NCI-H524 (cell line): ENCODE data around the gene SYT12.
A peak's percentile ranks its signal among the peaks of the same experiment; 100 is the strongest.
"Not testable (repeated sequence)": the region's sequence is repeated elsewhere in the genome, so short reads cannot be mapped to it uniquely, and the experiment has no call there.

Experiments
- DNase-seq, 2 experiments: peaks; one replicate each; lab custom pipeline; 2025; lab: John Stamatoyannopoulos, UW

SYT12 gene, protein sequence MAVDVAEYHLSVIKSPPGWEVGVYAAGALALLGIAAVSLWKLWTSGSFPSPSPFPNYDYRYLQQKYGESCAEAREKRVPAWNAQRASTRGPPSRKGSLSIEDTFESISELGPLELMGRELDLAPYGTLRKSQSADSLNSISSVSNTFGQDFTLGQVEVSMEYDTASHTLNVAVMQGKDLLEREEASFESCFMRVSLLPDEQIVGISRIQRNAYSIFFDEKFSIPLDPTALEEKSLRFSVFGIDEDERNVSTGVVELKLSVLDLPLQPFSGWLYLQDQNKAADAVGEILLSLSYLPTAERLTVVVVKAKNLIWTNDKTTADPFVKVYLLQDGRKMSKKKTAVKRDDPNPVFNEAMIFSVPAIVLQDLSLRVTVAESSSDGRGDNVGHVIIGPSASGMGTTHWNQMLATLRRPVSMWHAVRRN

DNA sequence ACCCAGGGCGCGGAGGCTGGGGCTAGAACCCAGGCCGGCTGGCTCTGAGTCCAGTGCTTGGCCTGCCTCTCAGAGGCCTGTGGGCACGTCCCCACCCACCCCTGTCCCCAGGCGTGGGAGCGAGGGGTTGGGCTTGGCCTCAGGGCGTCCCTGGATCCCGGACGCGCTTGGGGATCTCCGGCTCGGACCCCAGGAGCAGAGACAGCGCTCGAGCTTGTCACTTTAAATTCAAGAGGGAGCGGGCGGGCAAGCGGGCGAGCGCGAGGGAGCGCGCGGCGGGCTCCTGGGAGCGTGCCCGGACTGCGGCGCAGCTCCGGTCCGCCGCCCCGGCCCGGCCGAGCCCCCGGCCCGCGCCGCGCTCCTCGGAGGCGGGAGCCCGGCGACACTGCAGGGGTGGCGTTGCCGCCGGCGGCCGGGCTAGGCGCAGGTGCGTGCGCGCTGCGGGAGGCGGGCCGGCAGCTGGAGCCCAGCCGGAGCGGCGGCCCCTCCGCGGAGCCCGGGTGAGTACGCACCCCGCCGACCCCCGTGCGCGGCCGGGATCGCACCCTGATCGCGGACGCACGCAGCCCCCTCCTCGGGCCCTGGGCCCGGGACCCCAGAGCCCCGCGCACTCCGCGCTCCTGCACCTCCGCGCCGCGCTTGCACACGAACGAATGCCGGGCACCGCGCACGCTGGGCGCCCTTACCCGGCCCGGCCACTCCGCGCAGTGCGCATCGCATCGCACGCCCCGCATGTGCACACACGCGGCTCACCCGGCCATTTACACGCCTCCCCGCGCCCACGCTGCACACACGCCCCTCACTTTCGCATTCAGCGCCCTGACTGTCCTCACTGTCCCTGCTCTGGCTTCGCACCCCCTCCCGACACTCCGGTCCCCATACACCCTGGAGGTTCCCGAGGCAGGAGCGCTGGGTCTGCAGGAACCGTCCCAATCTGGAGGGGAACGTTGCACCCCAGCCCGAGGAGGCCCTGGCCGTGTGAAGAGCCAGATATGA lies at the start of gene SYT12:
Gene SYT12 (plus strand): TSS at position 174 of the 996 bp plus-strand sequence. CDS start 7,011 bp downstream, outside the sequence.
- peak in 1 of 2 experiments; percentile 14 for DNase-seq

DNA sequence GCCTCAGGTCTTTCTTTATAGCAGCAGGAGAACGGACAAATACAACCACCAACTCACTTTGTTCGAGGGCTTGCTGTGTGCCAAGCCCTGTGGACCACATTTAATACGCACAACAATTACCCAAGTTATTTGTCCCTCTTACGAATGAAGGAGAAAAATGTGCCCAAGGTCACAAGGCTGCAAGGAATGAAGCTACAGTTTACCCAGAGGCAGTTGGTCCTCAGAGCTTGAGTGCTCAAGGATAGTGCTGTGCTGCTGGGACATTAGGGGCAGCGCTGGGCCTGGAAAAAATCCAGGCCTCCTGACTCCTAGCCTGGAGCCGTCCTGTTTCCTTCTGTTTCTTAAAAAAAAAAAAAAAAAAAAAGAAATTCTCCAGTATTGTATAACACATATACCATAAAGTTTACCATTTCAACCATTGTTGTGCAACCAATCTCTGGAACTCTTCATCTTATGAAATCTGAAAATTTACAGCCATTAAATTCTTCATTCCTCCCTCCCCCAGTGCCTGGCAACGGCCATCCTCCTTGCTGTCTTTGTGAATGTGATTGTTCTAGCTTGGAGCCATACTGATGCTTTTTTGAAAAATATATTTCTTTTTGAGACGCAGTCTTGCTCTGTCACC lies 48.9 kb upstream of the SYT12 start:
- no peak for DNase-seq

DNA sequence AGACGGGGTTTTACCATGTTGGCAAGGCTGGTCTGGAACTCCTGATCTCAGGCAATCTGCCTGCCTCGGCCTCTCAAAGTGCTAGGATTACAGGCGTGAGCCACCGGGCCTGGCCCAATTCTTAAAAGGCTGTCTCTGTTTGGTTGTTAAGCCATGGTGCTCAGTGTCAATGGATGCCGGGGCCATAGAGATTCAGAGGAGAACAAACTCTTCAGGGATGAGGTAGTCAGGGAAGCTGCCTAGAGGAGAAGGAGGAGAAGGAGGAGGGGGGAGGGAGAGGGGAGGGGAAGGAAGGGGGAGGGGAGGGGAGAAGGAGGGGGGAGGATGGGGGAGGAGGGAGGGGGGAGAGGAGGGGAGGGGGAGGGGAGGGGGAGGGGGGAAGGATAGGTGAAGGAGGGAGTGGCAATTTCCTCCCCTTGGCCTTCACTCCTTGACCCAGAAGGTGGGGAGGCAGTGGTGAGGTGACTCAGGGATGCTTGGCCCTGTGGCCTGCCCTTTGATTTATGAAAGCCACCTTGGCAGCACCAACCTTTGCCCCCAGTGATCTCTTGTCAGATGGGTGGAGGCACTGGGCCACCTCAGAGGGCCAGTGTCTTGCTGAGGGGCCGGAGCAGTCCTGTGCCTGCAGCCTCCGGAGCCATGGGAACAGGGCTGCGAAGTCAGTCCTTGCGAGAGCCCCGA lies 48.1 kb upstream of the SYT12 start, which contains the start of gene C11orf86:
Gene C11orf86 (plus strand): TSS at position 581 of the 681 bp plus-strand sequence. CDS start 59 bp downstream, at position 640.
- DNase-seq, result no peak

DNA sequence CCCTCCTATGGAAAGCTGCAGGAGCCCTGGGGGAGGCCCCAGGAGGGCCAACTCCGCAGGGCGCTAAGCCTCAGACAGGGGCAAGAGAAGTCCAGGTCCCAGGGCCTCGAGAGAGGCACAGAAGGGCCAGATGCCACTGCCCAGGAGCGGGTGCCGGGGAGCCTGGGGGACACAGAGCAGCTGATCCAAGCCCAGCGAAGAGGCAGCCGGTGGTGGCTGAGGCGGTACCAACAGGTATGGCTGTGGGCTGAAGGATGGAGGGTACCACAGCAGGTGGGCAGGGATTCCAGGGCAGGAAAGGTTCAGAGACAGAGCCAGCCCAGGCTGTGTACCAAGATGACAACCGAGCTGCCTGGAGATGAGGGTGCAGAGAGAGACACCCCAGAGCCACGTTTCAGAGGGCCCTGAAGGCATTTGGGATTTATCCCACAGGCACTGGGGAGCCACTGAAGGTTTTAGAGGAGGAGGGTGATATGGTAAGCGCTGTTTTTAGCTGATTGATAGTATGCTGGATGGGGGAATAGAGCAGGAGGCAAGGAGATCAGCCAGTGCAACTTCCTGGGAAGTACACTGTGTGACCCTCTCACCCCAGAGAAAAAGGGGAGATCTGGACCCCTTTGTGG lies 47.4 kb upstream of the SYT12 start:
- no peak for DNase-seq

DNA sequence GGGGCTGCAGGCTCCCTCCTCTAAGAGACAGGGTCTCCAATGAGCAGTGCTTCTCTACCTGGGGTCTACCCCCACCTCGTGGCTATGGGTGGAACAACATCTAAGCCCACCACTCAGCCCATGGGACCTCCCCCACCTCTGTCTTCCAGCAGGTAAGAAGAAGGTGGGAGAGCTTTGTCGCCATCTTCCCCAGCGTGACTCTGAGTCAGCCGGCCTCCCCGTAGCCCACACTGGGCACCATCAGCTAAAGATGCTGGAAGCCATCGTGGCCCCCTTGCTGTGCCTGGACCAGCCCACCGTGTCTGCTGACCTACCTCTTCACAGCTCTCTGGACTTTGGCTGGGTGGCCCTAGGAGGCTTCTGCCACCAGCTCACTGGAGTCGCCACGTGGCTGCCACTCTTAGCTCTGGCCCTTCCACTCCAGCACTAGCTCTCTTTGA lies 46.9 kb upstream of the SYT12 start:
- peak; percentile 17 to 28 for DNase-seq

DNA sequence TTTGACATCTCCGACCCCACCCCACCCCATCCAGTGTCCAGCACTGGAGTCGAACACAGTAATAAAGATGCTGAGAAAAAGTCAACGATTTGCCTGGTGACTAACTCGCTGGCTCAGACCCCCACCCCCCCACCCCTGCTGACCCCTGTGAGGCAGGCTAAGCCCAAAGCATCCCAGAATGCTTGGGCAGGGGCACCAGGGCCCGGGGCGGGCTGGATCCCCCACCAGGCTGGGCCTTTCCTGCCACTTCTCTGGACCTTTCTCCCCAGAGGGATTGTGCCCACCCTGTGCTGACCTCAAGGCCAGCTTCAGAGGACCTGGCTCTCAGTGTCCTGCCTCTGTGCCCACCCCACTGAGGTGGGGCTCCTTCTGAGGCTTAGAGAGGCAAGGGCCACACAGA lies 46.0 kb upstream of the SYT12 start:
- DNase-seq, result no peak

DNA sequence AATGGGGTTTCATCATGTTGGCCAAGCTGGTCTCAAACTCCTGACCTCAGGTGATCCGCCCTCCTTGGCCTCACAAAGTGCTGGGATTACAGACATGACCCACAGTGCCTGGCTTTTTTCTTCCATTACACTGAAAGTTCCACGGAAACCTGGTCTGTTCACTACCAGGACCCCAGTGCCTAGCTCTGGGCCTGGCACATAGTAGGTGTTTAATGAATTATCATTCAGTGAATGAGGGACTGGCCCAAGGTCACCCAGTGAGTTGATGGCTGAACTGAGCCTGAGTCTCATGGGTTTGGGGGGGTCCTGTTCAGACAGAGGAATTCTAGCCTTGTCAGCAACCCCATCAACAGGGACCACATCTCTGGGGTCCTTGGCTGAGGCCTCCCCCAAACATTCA lies 44.7 kb upstream of the SYT12 start:
- no peak for DNase-seq

DNA sequence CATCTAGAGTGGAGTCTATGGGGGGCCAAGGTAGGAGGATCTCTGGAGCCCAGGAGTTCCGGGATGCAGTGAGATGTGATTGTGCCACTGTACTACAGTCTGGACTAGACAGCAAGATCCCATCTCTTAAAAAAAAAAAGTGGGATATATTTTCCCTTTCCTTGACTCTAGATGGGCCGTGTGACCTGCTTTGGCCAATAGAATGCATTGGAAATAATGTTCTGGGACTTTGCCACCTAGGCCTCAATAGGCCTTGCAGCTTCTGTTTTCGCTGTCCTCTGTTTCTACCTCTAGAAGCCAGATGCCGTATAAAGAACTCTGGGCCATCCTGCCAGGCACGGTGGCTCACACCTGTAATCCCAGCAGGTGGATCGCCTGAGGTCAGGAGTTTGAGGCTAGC lies 44.2 kb upstream of the SYT12 start:
- DNase-seq, result no peak

DNA sequence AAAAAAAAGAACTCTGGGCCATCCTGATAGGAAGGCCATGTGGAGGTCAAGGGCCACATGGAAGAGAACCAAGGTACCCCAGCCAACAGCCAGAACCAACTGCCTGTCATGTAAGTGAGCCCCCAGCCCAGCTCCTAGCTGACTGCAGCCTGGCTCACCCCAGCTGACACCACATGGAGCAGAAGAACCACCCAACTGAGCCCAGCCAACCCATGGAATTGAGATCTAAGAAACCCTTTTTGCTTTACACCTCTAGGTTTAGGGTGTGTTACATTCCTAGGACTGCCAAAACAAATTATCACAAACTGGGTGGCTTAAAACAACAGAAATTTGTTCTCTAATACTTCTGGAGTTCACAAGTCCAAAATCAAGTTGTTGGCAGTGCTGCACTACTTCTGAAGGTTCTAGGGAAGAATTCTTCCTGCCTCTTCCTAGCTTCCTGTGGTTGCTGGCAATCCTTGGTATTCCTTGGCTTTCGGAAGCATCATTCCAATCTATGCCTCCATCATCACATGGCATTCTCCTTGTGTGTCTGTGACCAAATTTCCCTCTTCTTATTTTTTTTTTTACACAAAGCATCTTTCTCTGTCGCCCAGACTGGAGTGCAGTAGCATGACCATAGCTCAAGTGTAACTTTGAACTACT lies 43.5 kb upstream of the SYT12 start:
- no peak for DNase-seq

DNA sequence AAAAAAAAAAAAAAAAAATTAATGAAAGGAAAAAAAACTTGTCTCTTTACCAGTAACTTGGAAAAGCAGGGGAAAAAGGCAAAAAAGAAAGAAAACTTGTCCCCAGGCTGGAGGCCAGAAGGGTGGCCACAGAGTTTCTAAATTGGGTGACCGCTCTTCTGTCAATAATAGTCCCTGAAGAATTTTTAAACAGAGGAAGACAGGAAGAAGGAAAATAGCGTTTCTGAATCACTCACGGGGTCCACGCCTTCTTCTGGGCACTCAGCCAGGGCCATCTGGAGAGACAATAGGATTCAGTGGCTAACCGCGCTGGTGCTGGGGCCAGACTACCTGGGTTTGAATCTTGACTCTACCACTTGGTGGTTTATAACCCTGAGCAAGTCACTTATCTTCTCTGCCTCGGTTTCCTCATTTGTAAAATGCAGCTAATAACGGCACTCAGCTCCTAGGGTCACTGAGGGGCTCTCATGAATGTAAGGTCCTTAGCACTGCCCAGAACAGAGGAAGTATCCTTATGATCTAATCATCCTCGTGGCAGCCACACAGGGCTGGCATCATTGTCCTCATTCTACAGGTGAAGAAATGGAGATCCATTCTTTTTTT lies 40.9 kb upstream of the SYT12 start:
- peak; percentile 87 for DNase-seq

DNA sequence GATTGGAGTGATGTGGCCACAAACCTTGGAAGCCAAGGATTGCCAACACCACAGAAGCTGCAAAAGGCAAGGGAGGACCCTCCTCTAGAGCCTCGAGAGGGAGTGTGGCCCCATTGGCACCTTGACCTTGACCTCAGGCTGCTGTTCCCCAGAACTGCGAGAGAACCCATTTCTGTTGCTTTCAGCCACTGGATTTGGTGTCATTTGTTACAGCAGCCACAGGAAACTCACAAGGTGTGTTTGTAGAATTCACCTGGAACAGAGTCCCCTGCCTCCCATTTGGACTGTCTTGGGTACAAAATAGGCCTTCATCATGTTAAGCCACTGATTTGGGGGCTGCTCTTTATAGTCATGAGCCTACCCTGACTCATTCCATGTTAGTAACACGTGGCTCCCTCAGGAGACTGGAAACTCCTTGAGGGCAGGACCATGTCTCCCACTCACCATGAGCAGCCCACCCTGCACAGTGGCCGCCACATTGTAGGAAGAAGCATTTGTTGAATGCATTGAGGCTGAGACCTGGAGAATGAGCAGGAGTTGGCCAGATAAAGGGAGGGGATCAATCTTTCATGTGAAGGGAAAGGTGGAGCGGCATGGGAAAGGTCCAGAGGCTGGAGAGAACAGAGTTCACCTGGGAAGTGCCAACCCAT lies 39.5 kb upstream of the SYT12 start:
- no peak for DNase-seq

DNA sequence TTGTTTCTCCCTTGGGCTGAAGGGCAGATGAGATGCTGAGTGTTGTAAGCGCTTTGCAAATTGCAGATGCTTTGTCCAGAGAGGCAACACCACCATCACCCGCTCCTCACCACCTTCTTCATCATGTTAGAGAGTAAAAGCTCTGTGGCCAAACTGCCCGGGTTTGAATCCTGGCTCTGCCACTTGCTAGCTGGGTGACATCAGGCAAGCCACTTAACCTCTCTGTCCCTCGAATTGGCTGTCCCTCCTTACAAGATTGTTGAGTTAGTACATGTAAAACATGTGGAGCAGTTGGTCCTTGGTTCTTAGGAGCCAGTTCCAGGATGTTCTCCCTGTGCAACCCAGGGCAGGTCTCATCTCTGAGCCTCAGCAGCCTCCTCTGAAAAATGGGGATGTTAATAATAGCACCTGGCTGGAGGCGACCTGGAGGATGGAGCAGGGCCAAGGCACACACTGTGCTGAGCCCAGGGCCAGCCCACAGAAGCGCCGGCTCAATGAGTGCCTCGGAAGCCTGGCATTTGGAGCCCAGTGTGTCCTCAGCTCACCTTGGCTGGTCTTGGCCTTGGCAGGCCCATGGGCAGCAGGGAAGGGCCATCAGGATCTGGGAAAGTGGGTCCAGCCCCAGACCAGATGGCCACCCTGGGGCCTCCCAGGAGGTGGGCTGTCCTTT lies 37.3 kb upstream of the SYT12 start:
- no peak for DNase-seq

DNA sequence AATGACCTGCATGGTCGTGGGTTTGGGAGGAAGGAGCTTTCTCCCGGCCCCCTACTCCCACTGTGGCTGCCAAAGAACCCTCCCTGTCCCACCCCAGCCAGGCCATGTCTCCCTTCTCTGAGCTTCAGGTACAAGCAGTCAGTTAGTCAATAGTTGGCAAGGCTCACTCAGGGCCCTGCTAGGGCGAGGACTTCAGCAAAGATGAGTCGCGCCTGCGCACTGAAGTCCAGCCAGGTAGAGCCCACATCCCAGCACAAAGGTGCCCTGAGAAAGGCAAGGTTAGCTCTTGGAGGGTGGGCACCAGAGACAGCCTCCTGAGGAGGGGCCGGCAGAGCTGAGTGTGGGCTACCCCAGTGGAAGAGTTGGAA lies 36.8 kb upstream of the SYT12 start:
- DNase-seq, result no peak

DNA sequence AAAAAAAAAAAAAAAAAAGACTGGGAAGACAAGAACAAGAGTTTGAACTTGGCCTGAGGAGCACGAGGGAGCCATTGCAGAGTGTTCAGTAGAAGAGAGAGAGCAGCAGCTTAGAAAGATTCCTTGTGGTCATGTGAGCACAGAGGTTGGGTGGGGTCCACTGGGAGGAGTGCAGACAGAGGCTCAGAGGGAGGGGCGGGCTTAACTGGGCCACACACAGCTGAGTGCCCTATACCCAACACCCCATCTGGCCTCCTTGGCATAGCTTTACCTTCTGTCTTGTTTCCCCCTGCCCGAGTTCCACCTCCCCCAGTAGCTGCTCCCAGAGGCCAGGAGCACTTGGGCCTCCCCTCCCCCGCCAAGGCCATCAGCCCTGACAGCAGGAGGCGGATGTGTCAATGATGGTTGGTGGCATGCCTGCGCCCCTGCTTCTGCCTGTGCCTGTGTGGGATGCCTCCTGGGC lies 35.7 kb upstream of the SYT12 start:
- DNase-seq, result peak; percentile 94 to 96

DNA sequence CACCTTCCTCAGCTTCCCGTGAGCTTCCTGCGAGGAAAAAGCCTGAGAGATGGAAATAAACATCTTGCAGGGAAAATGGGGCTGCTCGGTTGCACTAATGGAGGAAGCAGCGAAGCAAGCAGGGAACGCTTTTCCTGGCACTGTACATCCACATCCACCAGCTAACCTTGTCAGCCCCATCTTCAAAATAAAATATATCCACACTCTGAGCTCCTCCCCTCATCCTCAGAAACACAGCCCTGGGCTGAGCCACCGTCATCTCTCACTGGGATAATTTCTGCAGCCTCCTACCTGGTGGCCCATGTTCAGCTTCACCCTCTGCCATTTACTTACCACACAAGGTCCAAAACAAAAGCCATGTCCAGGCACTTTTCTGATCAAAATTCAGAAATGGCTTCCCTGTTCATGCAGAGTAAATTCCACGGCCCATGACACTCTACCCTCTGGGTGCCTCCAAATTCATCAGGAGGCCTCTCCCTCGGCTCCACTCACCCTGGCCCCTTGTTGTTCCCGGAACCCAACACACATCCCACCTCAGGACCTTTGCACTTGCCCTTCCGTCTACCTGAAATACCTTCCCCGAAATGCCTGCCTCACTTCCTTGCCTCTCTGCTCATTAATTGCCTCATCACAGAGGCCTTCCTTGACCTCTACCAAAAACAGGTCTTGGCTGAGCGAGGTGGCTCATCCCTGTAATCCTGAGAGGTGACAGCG lies 34.9 kb upstream of the SYT12 start:
- DNase-seq, result no peak

DNA sequence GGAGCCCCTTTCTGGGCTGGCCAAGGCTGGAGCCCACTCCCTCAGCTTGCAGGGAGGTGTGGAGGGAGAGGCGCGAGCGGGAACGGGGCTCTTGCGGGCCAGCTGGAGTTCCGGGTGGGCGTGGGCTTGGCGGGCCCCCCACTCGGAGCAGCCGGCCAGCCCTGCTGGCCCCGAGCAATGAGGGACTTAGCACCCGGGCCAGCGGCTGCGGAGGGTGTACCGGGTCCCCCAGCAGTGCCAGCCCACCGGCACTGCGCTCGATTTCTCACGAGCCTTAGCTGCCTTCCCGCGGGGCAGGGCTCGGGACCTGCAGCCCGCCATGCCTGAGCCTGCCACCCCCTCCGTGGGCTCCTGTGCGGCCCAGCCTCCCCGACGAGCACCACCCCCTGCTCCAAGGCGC lies 34.2 kb upstream of the SYT12 start:
- DNase-seq, result not testable (repeated sequence)

DNA sequence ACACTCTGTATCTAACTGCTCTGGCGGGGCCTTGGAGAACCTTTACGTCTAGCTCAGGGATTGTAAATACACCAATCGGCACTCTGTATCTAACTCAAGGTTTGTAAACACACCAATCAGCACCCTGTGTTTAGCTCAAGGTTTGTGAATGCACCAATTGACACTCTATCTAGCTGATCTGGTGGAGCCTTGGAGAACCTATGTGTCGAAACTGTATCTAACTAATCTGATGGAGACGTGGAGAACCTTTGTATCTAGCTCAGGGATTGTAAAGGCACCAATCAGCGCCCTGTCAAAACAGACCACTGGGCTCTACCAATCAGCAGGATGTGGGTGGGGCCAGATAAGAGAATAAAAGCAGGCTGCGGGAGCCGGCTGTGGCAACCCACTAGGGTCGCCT lies 33.6 kb upstream of the SYT12 start:
- not testable (repeated sequence) for DNase-seq

DNA sequence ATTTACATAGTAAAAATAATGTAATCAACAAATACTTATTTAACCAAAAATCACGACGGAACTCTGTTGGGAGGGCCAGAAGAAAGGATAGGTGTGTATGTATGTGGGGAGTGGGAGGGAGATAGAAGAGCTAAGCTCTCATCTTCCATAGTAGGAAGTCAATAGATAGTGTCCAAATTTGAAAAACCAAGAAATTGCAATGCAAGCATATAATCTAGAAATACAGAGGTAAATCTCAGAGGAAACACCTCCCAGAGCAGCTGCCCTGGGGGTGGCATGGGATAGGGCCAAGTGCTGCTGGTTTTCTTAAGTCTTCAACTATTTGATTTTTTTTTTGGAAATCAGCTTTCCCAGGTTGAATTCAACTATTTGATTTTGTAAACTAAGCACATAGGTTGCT lies 30.9 kb upstream of the SYT12 start:
- no peak for DNase-seq
